ENCODE results near the gene KANSL3. TPM values are rescaled to one million over a fixed set of nuclear protein-coding genes. Genes with fewer than 3 reads are reported as not detected.

The KANSL3 gene
- total RNA-seq, 1 experiment from 2014 or later = 32.7 TPM

DNA sequence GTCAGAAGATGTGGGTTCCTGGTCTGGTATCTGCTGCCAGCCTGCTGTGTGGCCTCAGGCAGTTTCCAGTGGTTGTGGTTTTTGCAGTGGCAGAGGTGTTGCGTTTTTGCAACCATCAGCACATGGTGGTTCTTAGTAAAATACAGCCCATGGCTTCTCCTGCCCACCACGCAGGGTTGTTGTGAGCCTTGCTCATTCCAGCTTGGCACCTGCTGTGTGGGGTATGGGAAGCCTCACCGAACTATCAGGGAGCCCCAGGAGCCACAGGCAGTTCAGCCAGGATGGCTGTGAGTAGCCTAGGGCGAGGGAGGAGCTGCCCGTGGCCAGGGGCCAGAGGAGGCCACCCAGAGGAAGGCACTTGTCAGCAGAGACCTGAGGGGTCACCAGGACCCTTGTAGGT lies 91.8 kb downstream of the KANSL3 start:
- no peak for DNase-seq (ENCODE audit: low spot score)

Other genes starting within 250 kb of the KANSL3 start
- gene NEURL3, start 133.0 kb downstream of the KANSL3 start, total RNA-seq (2014; rRNA removed; shearing (Covaris generic)) = 0.45 and 0.93 TPM in 2 replicates
- 6.9 and 11.2 TPM in 2 replicates for gene ARID5A, start 101.6 kb downstream of the KANSL3 start, total RNA-seq (2014; rRNA removed; shearing (Covaris generic))
- gene FER1L5, start 4.5 kb upstream of the KANSL3 start, total RNA-seq (2014; rRNA removed; shearing (Covaris generic)) = 0.10 and 0.22 TPM in 2 replicates
- gene LMAN2L, start 101.8 kb upstream of the KANSL3 start, total RNA-seq (2014; rRNA removed; shearing (Covaris generic)) = 49.3 and 57.1 TPM in 2 replicates
- gene CNNM4, start 122.6 kb upstream of the KANSL3 start, total RNA-seq (2014; rRNA removed; shearing (Covaris generic)) = 4.4 and 5.2 TPM in 2 replicates
- gene CNNM3, start 178.0 kb upstream of the KANSL3 start, total RNA-seq (2014; rRNA removed; shearing (Covaris generic)) = 5.5 and 7.1 TPM in 2 replicates
- 4.2 and 5.7 TPM in 2 replicates for gene ANKRD23, start 205.7 kb upstream of the KANSL3 start, total RNA-seq (2014; rRNA removed; shearing (Covaris generic))
- gene ANKRD39, start 219.7 kb upstream of the KANSL3 start, total RNA-seq (2014; rRNA removed; shearing (Covaris generic)) = 33.5 and 37.9 TPM in 2 replicates
- 38.4 and 40.1 TPM in 2 replicates for gene SEMA4C, start 231.8 kb upstream of the KANSL3 start, total RNA-seq (2014; rRNA removed; shearing (Covaris generic))